ENCODE data around the gene SLC13A3. TPM values are rescaled to one million over a fixed set of nuclear protein-coding genes. Genes with fewer than 3 reads are reported as not detected.
A peak's percentile ranks its signal among the peaks of the same experiment; 100 is the strongest.

The SLC13A3 gene
- total and polyA plus RNA-seq, 4 donors: 1.5 to 10.7 (median 8.3) TPM

DNA sequence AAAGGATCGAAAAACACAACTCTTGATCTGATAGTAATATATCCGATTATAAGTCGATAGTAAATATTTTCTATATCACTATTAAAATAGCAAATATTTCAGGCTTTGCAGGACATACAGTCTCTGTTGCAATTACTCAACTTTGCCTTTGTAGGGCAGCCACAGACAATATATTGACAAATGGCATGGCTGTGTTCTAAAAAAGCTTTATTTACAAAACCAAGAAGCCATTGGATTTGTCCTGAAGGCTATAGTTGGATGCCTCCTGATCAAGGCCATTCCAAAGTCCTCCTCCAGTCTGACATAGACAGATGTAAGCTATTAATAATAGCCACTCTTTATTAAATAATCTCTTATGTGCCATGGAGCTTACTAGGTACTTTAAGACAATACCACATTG lies 106.7 kb downstream of the SLC13A3 start:
- Histone ChIP-seq H3K9ac (ENCODE audit: low read depth in 1 of 2, low read length in 2 of 2) (no peak overlapping the region), H3K9me3 (ENCODE audit: control insufficient read depth in 4 of 4, low read length in 3 of 4) (no peaks in the 10 kb centered on the region), H3K27ac (ENCODE audit: low read depth in 1 of 2, low read length in 2 of 2) (no peak overlapping the region), H3K36me3 (ENCODE audit: control insufficient read depth in 4 of 4, insufficient read depth in 3 of 4, low read depth in 1 of 4, low read length in 3 of 4) (no peaks in the 10 kb centered on the region), H3K4me1 (ENCODE audit: control insufficient read depth in 4 of 4, insufficient read depth in 4 of 4, low read length in 3 of 4) (no peaks in the 10 kb centered on the region), H3K4me3 (ENCODE audit: low read depth in 1 of 3, low read length in 3 of 3) (no peak overlapping the region), H3K27me3 (ENCODE audit: control insufficient read depth in 4 of 4, insufficient read depth in 4 of 4, low read length in 3 of 4) (no peaks in the 10 kb centered on the region)
- peak; percentile 62 to 69 for TF ChIP-seq RAD21 (IDR thresholded peaks at IDR 0.05)
- no peak for TF ChIP-seq RXRA (IDR thresholded peaks at IDR 0.05)
- peak in 1 of 2 donors; percentile 52 for TF ChIP-seq HNF4A (conservative IDR thresholded peaks at IDR 0.05)
- DNase-seq (ENCODE audit: low spot score): no peak
- 55% methylated on average over 3 of the region's 3 CpGs for WGBS

GRCh38 chr20:46543959-46544358 lies 107.3 kb downstream of the SLC13A3 start:
- Histone ChIP-seq H3K9ac (ENCODE audit: low read depth in 1 of 2, low read length in 2 of 2) (no peak overlapping the region), H3K4me1 (ENCODE audit: control insufficient read depth in 4 of 4, insufficient read depth in 4 of 4, low read length in 3 of 4) (no peaks in the 10 kb centered on the region), H3K36me3 (ENCODE audit: control insufficient read depth in 4 of 4, insufficient read depth in 3 of 4, low read depth in 1 of 4, low read length in 3 of 4) (no peaks in the 10 kb centered on the region), H3K4me3 (ENCODE audit: low read depth in 1 of 3, low read length in 3 of 3) (no peak overlapping the region), H3K27ac (ENCODE audit: low read depth in 1 of 2, low read length in 2 of 2) (no peak overlapping the region), H3K9me3 (ENCODE audit: control insufficient read depth in 4 of 4, low read length in 3 of 4) (no peaks in the 10 kb centered on the region), H3K27me3 (ENCODE audit: control insufficient read depth in 4 of 4, insufficient read depth in 4 of 4, low read length in 3 of 4) (no peaks in the 10 kb centered on the region)
- DNase-seq (ENCODE audit: low spot score): no peak
- TF ChIP-seq, protein P1, sequence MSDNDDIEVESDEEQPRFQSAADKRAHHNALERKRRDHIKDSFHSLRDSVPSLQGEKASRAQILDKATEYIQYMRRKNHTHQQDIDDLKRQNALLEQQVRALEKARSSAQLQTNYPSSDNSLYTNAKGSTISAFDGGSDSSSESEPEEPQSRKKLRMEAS (IDR thresholded peaks at IDR 0.05): no peak
- WGBS: 5% methylated on average over 1 of the region's 1 CpG

GRCh38 chr20:46543033-46543432 lies 108.2 kb downstream of the SLC13A3 start:
- no peaks in the 10 kb centered on the region for H3K27me3 ChIP-seq (ENCODE audit: control insufficient read depth in 4 of 4, insufficient read depth in 4 of 4, low read length in 3 of 4)
- WGBS: 77% methylated on average over 4 of the region's 4 CpGs

GRCh38 chr20:46541229-46541935 lies 109.9 kb downstream of the SLC13A3 start:
- 73% methylated on average over 36 of the region's 36 CpGs for WGBS

More at GRCh38 chr20:46543033-46543432, 108.2 kb downstream of the SLC13A3 start:
- no peak for TF ChIP-seq EGR1 (IDR thresholded peaks at IDR 0.05; ENCODE audit: low read depth in 2 of 2)
- H3K27ac ChIP-seq (ENCODE audit: low read depth in 1 of 2, low read length in 2 of 2): no peak overlapping the region
- H3K4me3 ChIP-seq (ENCODE audit: low read depth in 1 of 3, low read length in 3 of 3): no peak overlapping the region
- no peaks in the 10 kb centered on the region for H3K4me1 ChIP-seq (ENCODE audit: control insufficient read depth in 4 of 4, insufficient read depth in 4 of 4, low read length in 3 of 4)
- no peaks in the 10 kb centered on the region for H3K9me3 ChIP-seq (ENCODE audit: control insufficient read depth in 4 of 4, low read length in 3 of 4)
- no peaks in the 10 kb centered on the region for H3K36me3 ChIP-seq (ENCODE audit: control insufficient read depth in 4 of 4, insufficient read depth in 3 of 4, low read depth in 1 of 4, low read length in 3 of 4)
- no peak overlapping the region for H3K9ac ChIP-seq (ENCODE audit: low read depth in 1 of 2, low read length in 2 of 2)
- DNase-seq (ENCODE audit: low spot score): no peak

DNA sequence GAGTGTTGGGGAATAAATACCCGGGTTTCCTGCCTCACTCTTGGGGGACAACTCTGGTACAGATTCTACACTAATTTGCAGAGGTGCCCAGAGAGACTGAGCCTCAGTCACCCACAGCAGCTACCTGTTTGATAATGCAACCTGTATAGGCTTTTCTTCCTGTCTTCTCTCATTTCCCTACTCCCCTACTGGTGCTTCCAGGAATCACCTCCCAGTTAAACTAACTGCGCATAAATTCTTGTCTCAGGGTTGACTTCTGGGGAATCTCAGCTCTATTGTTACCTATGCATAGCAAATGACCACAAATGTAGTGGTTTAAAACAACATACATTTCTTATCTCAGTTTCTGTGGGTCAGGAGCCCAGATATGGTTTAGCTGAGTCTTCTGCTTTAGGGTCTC lies 112.1 kb downstream of the SLC13A3 start:
- 83% methylated on average over 2 of the region's 2 CpGs for WGBS
- no peak overlapping the region for H3K9ac ChIP-seq (ENCODE audit: low read depth in 1 of 2, low read length in 2 of 2)
- no peaks in the 10 kb centered on the region for H3K36me3 ChIP-seq (ENCODE audit: control insufficient read depth in 4 of 4, insufficient read depth in 3 of 4, low read depth in 1 of 4, low read length in 3 of 4)
- DNase-seq (ENCODE audit: low spot score): no peak
- no peak overlapping the region for H3K27ac ChIP-seq (ENCODE audit: low read depth in 1 of 2, low read length in 2 of 2)
- H3K27me3 ChIP-seq (ENCODE audit: control insufficient read depth in 4 of 4, insufficient read depth in 4 of 4, low read length in 3 of 4): no peaks in the 10 kb centered on the region
- no peaks in the 10 kb centered on the region for H3K9me3 ChIP-seq (ENCODE audit: control insufficient read depth in 4 of 4, low read length in 3 of 4)
- no peak overlapping the region for H3K4me3 ChIP-seq (ENCODE audit: low read depth in 1 of 3, low read length in 3 of 3)
- H3K4me1 ChIP-seq (ENCODE audit: control insufficient read depth in 4 of 4, insufficient read depth in 4 of 4, low read length in 3 of 4): no peaks in the 10 kb centered on the region
- TF ChIP-seq, protein P1 (IDR thresholded peaks at IDR 0.05): no peak
- no peak for TF ChIP-seq RAD21 (IDR thresholded peaks at IDR 0.05)
- no peak for TF ChIP-seq FOXA1 (IDR thresholded peaks at IDR 0.05)
- no peak for TF ChIP-seq NR2F2 (IDR thresholded peaks at IDR 0.05)
- TF ChIP-seq HNF4A (conservative IDR thresholded peaks at IDR 0.05): no peak
- TF ChIP-seq GABPA (IDR thresholded peaks at IDR 0.05 in 1 of 2, conservative IDR thresholded peaks at IDR 0.05 in 1 of 2): no peak
- no peak for TF ChIP-seq FOXA2 (IDR thresholded peaks at IDR 0.05)
- TF ChIP-seq EGR1 (IDR thresholded peaks at IDR 0.05; ENCODE audit: low read depth in 2 of 2): no peak
- TF ChIP-seq, protein P2, sequence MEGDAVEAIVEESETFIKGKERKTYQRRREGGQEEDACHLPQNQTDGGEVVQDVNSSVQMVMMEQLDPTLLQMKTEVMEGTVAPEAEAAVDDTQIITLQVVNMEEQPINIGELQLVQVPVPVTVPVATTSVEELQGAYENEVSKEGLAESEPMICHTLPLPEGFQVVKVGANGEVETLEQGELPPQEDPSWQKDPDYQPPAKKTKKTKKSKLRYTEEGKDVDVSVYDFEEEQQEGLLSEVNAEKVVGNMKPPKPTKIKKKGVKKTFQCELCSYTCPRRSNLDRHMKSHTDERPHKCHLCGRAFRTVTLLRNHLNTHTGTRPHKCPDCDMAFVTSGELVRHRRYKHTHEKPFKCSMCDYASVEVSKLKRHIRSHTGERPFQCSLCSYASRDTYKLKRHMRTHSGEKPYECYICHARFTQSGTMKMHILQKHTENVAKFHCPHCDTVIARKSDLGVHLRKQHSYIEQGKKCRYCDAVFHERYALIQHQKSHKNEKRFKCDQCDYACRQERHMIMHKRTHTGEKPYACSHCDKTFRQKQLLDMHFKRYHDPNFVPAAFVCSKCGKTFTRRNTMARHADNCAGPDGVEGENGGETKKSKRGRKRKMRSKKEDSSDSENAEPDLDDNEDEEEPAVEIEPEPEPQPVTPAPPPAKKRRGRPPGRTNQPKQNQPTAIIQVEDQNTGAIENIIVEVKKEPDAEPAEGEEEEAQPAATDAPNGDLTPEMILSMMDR (IDR thresholded peaks at IDR 0.05; ENCODE audit: low read depth, low read length, missing input control): no peak
- TF ChIP-seq TAF1 (conservative IDR thresholded peaks at IDR 0.05): no peak
- no peak for TF ChIP-seq YY1 (IDR thresholded peaks at IDR 0.05)

More at GRCh38 chr20:46541229-46541935, 109.9 kb downstream of the SLC13A3 start:
- Histone ChIP-seq H3K9ac (ENCODE audit: low read depth in 1 of 2, low read length in 2 of 2) (no peak overlapping the region), H3K4me1 (ENCODE audit: control insufficient read depth in 4 of 4, insufficient read depth in 4 of 4, low read length in 3 of 4) (no peaks in the 10 kb centered on the region), H3K36me3 (ENCODE audit: control insufficient read depth in 4 of 4, insufficient read depth in 3 of 4, low read depth in 1 of 4, low read length in 3 of 4) (no peaks in the 10 kb centered on the region), H3K27ac (ENCODE audit: low read depth in 1 of 2, low read length in 2 of 2) (no peak overlapping the region), H3K9me3 (ENCODE audit: control insufficient read depth in 4 of 4, low read length in 3 of 4) (no peaks in the 10 kb centered on the region), H3K27me3 (ENCODE audit: control insufficient read depth in 4 of 4, insufficient read depth in 4 of 4, low read length in 3 of 4) (no peaks in the 10 kb centered on the region), H3K4me3 (ENCODE audit: low read depth in 1 of 3, low read length in 3 of 3) (no peak overlapping the region)
- no peak for TF ChIP-seq SP1 (IDR thresholded peaks at IDR 0.05)
- DNase-seq (ENCODE audit: low spot score): no peak

Data from liver (tissue), 9 donors.